Stimulated activated CD8-positive, alpha-beta memory T cell treated with anti-CD3 and anti-CD28 coated beads, Interleukin-2, amount 100 ng/mL, for 48 hours (primary cell): ENCODE data around the gene ZNF511.

Experiments
- DNase-seq, 2 donors: peaks; one replicate each; pipeline ENCODE4 v3.0.0-alpha.2; 2020; ENCODE audit warnings: low read depth in 2 of 2

ZNF511 gene

GRCh38 chr10:133353988-133354605 is 45.4 kb downstream of the ZNF511 start:
- no peak for DNase-seq

- no peak for DNase-seq
Measured at GRCh38 chr10:133354672-133355240, 46.0 kb downstream of the ZNF511 start.

- no peak for DNase-seq
Measured at GRCh38 chr10:133355266-133355665, 46.6 kb downstream of the ZNF511 start.

GRCh38 chr10:133355991-133356390 is 47.3 kb downstream of the ZNF511 start:
- DNase-seq: no peak

DNA sequence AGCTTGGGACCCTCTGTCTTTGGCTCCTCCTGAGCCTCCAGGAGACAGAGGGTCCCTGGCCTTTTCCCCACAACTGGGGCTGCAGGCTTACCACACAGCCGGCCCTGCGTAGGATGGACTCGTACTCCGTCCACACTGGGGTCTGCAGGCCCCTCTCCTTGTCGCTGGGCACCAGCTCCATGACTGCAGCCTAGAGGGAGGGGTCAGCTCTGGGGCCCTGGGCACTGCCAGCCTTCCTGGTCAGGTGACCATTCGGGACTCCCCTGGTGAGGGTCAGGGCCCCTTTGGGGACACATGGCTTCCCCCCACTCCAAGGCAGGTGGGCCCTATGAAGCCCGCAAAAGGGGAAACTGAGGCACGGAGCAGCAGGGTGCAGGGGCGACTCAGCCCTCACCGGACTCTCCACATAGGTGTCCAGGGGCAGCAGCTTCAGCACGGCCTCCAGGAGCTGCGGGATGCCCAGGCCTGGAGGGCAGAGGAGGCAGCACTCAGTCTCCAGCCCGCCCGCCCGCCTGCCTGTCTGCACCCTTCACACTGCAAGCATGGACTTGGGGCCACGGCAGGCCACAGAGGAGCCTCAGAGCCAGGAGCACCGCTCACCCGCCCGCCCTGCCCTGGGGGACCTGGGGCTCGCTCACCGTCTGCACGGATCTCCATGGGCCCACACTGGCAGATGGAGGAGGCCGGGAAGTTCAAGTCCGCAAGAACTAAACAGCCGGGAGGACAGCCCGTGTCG is 48.0 kb downstream of the ZNF511 start:
- no peak for DNase-seq

DNA sequence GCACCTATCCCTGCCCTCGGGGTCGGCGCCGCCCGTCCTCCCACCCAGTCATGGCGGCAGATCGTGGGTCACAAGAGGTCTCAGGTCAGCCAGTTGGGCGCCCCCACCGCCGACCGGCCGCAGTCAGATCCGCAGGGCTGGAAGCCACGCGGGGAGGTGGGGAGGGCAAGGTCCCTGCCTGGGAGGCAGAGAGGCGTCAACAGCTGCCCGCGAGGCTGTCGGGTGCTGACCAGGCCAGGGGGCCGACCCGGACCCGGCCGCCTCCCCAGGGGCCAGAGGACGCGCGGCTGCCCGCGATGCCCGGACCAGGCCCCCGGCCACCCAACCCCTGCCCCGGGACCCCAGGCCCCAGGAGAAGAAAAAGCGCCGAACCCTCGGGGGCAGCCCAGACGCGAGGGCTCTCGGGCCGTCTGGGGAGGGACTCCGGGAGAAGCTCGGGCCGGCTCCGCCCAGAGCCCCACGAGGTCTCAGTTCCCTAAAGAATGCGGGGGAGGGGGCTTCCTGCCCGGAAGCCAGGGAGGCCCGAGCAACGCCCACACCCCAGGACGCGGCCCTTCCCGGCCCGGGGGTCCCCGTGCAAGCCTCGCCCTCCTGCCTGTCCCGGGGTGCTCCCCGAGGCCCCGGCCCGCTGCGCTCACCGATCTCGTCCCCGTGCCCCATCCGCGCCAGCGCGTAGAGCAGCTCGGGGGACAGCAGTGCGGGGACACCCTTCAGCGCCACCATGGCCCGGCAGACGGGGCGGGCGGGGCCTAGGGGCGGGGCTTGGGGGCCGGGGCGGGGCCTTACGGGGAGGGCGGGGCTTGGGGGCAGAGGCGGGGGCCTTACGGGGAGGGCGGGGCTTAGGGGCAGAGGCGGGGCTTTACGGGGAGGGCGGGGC is 48.8 kb downstream of the ZNF511 start, which contains the start of gene FUOM:
FUOM (minus strand) TSS at position 735 of the 877 bp plus-strand sequence; CDS start at position 723, 12 bp downstream.
- DNase-seq: peak; percentile 54 to 65

- DNase-seq: no peak
Measured at GRCh38 chr10:133358162-133358924, 49.6 kb downstream of the ZNF511 start.

DNA sequence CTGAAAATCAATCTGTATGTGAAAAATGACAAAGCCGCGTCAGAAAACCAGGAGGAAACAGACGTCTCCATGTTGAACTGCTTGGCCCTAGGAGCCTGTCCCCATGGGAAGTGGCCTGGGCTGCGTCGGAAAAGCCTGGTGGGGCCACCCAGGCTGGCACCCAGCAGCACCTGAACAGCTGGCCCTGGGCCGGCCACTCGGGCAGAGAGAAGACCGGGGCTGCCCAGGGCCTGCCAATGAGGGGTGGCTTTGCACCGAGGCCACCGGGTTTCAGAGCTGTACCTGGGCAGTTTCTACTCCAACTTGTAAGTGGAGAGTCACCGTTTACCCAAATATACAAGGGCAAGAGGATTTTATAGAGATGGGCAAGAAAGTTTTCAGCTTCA is 50.2 kb downstream of the ZNF511 start:
- no peak for DNase-seq

- no peak for DNase-seq
Measured at GRCh38 chr10:133359554-133359971, 50.8 kb downstream of the ZNF511 start.

DNA sequence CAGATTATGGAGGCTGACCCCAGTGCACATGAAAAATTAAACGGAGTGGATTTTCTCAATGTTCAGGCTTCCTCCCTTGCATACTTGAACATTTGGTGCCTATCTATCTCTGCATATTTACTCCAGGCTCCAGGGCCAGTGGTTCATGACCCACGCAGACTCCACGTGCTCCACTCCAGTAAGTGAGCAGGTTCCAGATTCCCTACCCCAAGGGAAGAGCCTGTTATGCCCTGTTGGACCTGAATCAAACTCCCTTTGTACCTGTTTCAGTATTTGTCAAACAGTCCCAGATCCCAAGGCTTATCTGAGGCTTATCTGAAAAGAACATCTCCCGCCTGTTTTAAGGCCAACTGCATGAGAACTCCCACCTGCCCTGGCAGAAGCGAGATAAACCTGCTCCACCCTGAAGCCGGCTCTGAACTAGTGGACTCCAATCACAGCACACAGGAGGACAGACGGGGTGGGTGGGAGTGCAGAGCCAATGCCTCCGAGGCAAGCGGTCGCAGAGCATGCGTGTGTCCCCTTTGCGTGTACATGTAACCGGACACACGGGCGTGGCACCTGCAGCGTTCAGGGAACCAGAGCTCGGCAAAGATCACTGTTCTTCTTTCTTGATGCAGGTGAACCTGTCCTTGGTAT is 51.4 kb downstream of the ZNF511 start:
- no peak for DNase-seq

DNA sequence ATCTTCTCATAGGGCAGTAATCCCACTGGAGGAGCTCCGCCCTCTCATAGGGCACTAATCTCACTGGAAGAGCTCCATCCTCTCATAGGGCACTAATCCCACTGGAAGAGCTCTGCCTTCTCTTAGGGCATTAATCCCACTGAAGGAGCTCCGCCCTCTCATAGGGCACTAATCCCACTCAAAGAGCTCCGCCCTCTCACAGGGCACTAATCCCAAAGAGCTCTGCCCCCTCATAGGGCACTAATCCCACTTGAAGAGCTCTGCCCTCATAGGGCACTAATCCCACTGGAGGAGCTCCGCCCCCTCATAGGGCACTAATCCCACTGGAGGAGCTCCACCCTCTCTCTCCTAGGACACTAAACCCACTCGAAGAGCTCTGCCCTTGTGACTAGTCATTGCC is 52.5 kb downstream of the ZNF511 start:
- DNase-seq: no peak

GRCh38 chr10:133361773-133362441 is 53.2 kb downstream of the ZNF511 start:
- DNase-seq: no peak
